ENCODE data around the gene RILPL1. TPM values are rescaled to one million over a fixed set of nuclear protein-coding genes. Genes with fewer than 3 reads are reported as not detected.

RILPL1 gene
- total RNA-seq, 1 experiment from 2014 or later, result 18.8 TPM

- intact Hi-C loops (cut with micrococcal nuclease), result no loop called here
- Histone ChIP-seq H3K27ac (ENCODE audit: low read length) (no peak overlapping the region), H3K4me3 (ENCODE audit: low read length) (no peak overlapping the region), H3K36me3 (ENCODE audit: low read depth, low read length) (no peaks in the 10 kb centered on the region; the same call in 1 of the 2 replicates), H4K20me1 (ENCODE audit: low read length) (no peaks in the 10 kb centered on the region), H3K27me3 (ENCODE audit: low read length) (no peaks in the 10 kb centered on the region), H3K9ac (ENCODE audit: low read length) (no peak overlapping the region), H2AFZ (ENCODE audit: low read length) (no peak overlapping the region), H3K4me1 (ENCODE audit: insufficient read depth, low read length) (no peaks in the 10 kb centered on the region), H3F3A (ENCODE audit: low read length, unreplicated experiment) (no peaks in the 10 kb centered on the region), H3K4me2 (ENCODE audit: low read length) (no peak overlapping the region), H3K79me2 (ENCODE audit: low read length) (no peaks in the 10 kb centered on the region), H3K9me3 (ENCODE audit: low read length) (no peaks in the 10 kb centered on the region), H3K9me2 (replicated peaks; ENCODE audit: low read length) (no peaks in the 10 kb centered on the region)
- TF ChIP-seq EZH2phosphoT487 (IDR thresholded peaks at IDR 0.05; ENCODE audit: borderline replicate concordance, low read length) (no peak), EZH2 (IDR thresholded peaks at IDR 0.05; ENCODE audit: low read length, unreplicated experiment) (no peak), CTCF (conservative IDR thresholded peaks at IDR 0.05; ENCODE audit: low read depth, low read length) (no peak)
- ChIA-PET CTCF (no interaction called here), POLR2A (ENCODE audit: unreplicated experiment) (no interaction called here)
- BruUV-seq (replicated peaks), result no TSS peak
- ATAC-seq (no peak), DNase-seq (no peak)
Observed at GRCh38 chr12:123471374-123472068, 62.0 kb downstream of the RILPL1 start.

DNA sequence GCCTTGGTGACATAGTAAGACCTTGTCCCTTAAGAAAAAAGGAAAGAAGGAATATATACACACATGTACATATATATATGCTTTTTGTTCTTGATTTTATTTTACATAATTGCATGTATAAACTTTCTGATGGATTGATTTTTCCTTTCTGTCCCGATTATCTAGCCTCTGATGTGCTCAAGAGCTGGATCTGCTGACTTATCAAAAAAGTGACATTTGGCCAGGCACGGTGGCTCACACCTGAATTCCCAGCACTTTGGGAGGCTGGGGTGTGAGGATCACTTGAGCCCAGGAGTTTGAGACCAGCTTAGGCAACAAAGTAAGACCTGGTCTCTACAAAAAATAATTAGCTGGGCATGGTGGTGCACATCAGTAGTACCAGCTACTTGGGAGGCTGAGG is 63.5 kb downstream of the RILPL1 start:
- Histone ChIP-seq H3K4me2 (ENCODE audit: low read length) (no peak overlapping the region), H3K4me3 (ENCODE audit: low read length) (no peak overlapping the region), H3K9me2 (replicated peaks; ENCODE audit: low read length) (no peaks in the 10 kb centered on the region), H3K27me3 (ENCODE audit: low read length) (no peaks in the 10 kb centered on the region), H3K9me3 (ENCODE audit: low read length) (no peaks in the 10 kb centered on the region), H3F3A (ENCODE audit: low read length, unreplicated experiment) (no peaks in the 10 kb centered on the region), H3K79me2 (ENCODE audit: low read length) (peaks cover 9% of the 10 kb centered on the region), H3K4me1 (ENCODE audit: insufficient read depth, low read length) (no peaks in the 10 kb centered on the region), H3K9ac (ENCODE audit: low read length) (no peak overlapping the region), H2AFZ (ENCODE audit: low read length) (no peak overlapping the region), H4K20me1 (ENCODE audit: low read length) (no peaks in the 10 kb centered on the region), H3K27ac (ENCODE audit: low read length) (no peak overlapping the region), H3K36me3 (ENCODE audit: low read depth, low read length) (peaks cover 6% of the 10 kb centered on the region; the same call in 1 of the 2 replicates)
- no TSS peak for BruUV-seq (replicated peaks)
- intact Hi-C loops (cut with micrococcal nuclease), result no loop called here
- CTCF ChIA-PET, result no interaction called here
- TF ChIP-seq EZH2phosphoT487 (IDR thresholded peaks at IDR 0.05; ENCODE audit: borderline replicate concordance, low read length) (no peak), EZH2 (IDR thresholded peaks at IDR 0.05; ENCODE audit: low read length, unreplicated experiment) (no peak), CTCF (conservative IDR thresholded peaks at IDR 0.05; ENCODE audit: low read depth, low read length) (no peak)
- POLR2A ChIA-PET (ENCODE audit: unreplicated experiment), result no interaction called here
- no peak for DNase-seq
- no peak for ATAC-seq

DNA sequence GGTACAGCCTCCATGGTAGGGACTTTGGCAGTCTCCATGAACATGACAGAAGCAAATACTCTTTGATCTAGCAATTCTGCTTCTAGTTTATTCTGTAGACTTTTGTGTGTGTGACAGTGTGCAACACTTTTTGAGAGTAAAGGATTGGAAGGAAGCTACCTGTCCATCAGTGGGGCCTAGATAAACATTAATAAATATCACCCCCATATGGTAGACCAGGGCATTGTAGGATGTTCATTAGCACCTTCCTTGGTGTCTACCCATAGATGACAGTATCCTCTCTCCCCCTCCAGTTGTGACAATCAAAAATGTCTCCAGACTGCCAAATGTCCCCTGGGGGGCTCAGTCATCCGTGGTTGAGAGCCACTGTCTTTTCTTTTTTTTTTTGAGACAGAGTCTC is 64.7 kb downstream of the RILPL1 start:
- Histone ChIP-seq H3K9me2 (replicated peaks; ENCODE audit: low read length) (no peaks in the 10 kb centered on the region), H2AFZ (ENCODE audit: low read length) (no peak overlapping the region), H3K36me3 (ENCODE audit: low read depth, low read length) (peaks cover 6% of the 10 kb centered on the region; the same call in 1 of the 2 replicates), H3K9me3 (ENCODE audit: low read length) (no peaks in the 10 kb centered on the region), H3F3A (ENCODE audit: low read length, unreplicated experiment) (no peaks in the 10 kb centered on the region), H3K79me2 (ENCODE audit: low read length) (peaks cover 14% of the 10 kb centered on the region), H3K27me3 (ENCODE audit: low read length) (no peaks in the 10 kb centered on the region), H3K4me2 (ENCODE audit: low read length) (no peak overlapping the region), H3K4me3 (ENCODE audit: low read length) (no peak overlapping the region), H3K9ac (ENCODE audit: low read length) (no peak overlapping the region), H3K4me1 (ENCODE audit: insufficient read depth, low read length) (no peaks in the 10 kb centered on the region), H4K20me1 (ENCODE audit: low read length) (no peaks in the 10 kb centered on the region), H3K27ac (ENCODE audit: low read length) (no peak overlapping the region)
- CTCF ChIA-PET, result no interaction called here
- intact Hi-C loops (cut with micrococcal nuclease), result no loop called here
- ATAC-seq, result peak; percentile 71
- no TSS peak for BruUV-seq (replicated peaks)
- TF ChIP-seq EZH2 (IDR thresholded peaks at IDR 0.05; ENCODE audit: low read length, unreplicated experiment), result no peak
- TF ChIP-seq CTCF (conservative IDR thresholded peaks at IDR 0.05; ENCODE audit: low read depth, low read length), result peak; percentile 31; the same call in 1 of the 2 replicates
- DNase-seq, result no peak
- POLR2A ChIA-PET (ENCODE audit: unreplicated experiment), result interaction anchor here (0.6 kb wide), 1 partner anchor 40 kb away, joined by 7 read pairs; no protein-coding TSS in a partner anchor

Data from PC-3 (cell line).